K562 (cell line): ENCODE measurements around the gene SIK3. TPM values are rescaled to one million over a fixed set of nuclear protein-coding genes. Genes with fewer than 3 reads are reported as not detected.

Source experiments
- ATAC-seq: fragments of 200-7000 bp; cut with Tn5 transposase; 3 replicates; pipeline ENCODE4 v1.9.1; 2020; ENCODE audit warnings: moderate library complexity
- BruUV-seq: library from RNA; stranded (reverse); fragments of 400-500 nt; replicated peaks from 2 replicates; lab custom pipeline; 2021; lab: Mats Ljungman, UMichigan
- CTCF ChIA-PET: fragments of 300-600 bp; formaldehyde crosslinking; extraction: SDS; loops from one replicate; lab custom pipeline; 2021; ENCODE audit warnings: low intra/inter-chr PET ratio; lab: Yijun Ruan, JAX
- POLR2A ChIA-PET: fragments of 300-600, 350-650 bp; sonication (Branson Sonifier 250); formaldehyde crosslinking; extraction: SDS; loops from one replicate; lab custom pipeline; 2021; ENCODE audit warnings: antibody characterized with exemption, inconsistent platforms; lab: Yijun Ruan, JAX
- DNase-seq, 4 experiments: peaks; one replicate each; pipeline versions ENCODE4 v3.0.0 to v3.0.0-alpha.2; 2011 to 2018; ENCODE audit warnings: low spot score in 3 of 4, mixed read lengths in 3 of 4; ENCODE audit errors: extremely low read depth in 1 of 4
- FAIRE-seq: peaks from 2 replicates; lab custom pipeline; 2011; peaks lifted over from hg19 to GRCh38; lab: Jason Lieb, UNC
- H2AFZ ChIP-seq: 2 replicates; pipeline ENCODE4 v1.6.0; 2011; ENCODE audit warnings: low read depth, low read length, control low read depth, inconsistent platforms
- H3K27ac ChIP-seq: fragments of 200-600 bp; 3 replicates; pipeline ENCODE4 v1.8.0; 2011; ENCODE audit warnings: low read depth, mild to moderate bottlenecking, control low read depth, inconsistent platforms, low read length, moderate library complexity, mixed read lengths; ENCODE audit errors: extremely low read depth
- H3K27me3 ChIP-seq, 2 experiments: fragments of 300-600 bp in 1 of 2; 2 replicates in 1 of 2; 3 replicates in 1 of 2; pipeline versions ENCODE4 v1.6.0 to v1.8.0; 2011; ENCODE audit warnings: inconsistent platforms in 2 of 2, low read length in 2 of 2, mild to moderate bottlenecking in 1 of 2, mixed read lengths in 1 of 2, moderate library complexity in 1 of 2; ENCODE audit not compliant: control insufficient read depth in 2 of 2, insufficient read depth in 2 of 2
- H3K36me3 ChIP-seq: fragments of 300-600 bp; 3 replicates; pipeline ENCODE4 v1.8.0; 2011; ENCODE audit warnings: mild to moderate bottlenecking, low read length, inconsistent platforms; ENCODE audit not compliant: control insufficient read depth, insufficient read depth
- H3K4me1 ChIP-seq, 2 experiments: fragments of 200-600 bp in 1 of 2; replicated peaks in 1 of 2; 2 replicates in 1 of 2; 3 replicates in 1 of 2; pipeline versions ENCODE4 v1.5.1 to v1.8.0; 2011; ENCODE audit warnings: inconsistent platforms in 2 of 2, low read length in 2 of 2, mild to moderate bottlenecking in 1 of 2, mixed read lengths in 1 of 2, moderate library complexity in 1 of 2; ENCODE audit not compliant: control insufficient read depth in 2 of 2, insufficient read depth in 2 of 2
- H3K4me2 ChIP-seq: 2 replicates; pipeline ENCODE4 v1.6.1; 2011; ENCODE audit warnings: low read length, control low read depth, inconsistent platforms, mixed read lengths; ENCODE audit not compliant: insufficient read depth
- H3K4me3 ChIP-seq: fragments of 200-600 bp; sonication (generic), shearing (Covaris generic); 2 replicates; pipeline ENCODE4 v1.5.1; 2016; ENCODE audit warnings: control low read depth, inconsistent platforms
- H3K79me2 ChIP-seq: fragments of 200-600 bp; 3 replicates; pipeline ENCODE4 v1.8.0; 2011; ENCODE audit warnings: low read length, inconsistent platforms; ENCODE audit not compliant: control insufficient read depth, insufficient read depth
- H3K9ac ChIP-seq, 2 experiments: 2 replicates each; pipeline versions ENCODE4 v1.6.0 to v1.6.1; 2011; ENCODE audit warnings: low read depth in 2 of 2, low read length in 2 of 2, control low read depth in 1 of 2, inconsistent platforms in 1 of 2, mild to moderate bottlenecking in 1 of 2, mixed read lengths in 1 of 2; ENCODE audit not compliant: insufficient read depth in 1 of 2
- H3K9me1 ChIP-seq: one replicate; pipeline ENCODE4 v1.6.0; 2011; ENCODE audit warnings: inconsistent platforms, mild to moderate bottlenecking, low read length, moderate library complexity; ENCODE audit not compliant: control insufficient read depth, insufficient read depth
- H3K9me3 ChIP-seq: replicated peaks from 2 replicates; pipeline ENCODE4 v1.5.1; 2011; ENCODE audit warnings: low read depth, low read length, inconsistent platforms; ENCODE audit not compliant: control insufficient read depth, insufficient read depth
- H4K20me1 ChIP-seq: replicated peaks from 2 replicates; pipeline ENCODE4 v1.6.1; 2011; ENCODE audit warnings: low read length, inconsistent platforms, mixed read lengths; ENCODE audit not compliant: control insufficient read depth, insufficient read depth
- ARID1B ChIP-seq: fragments of 450-650 bp; IDR thresholded peaks from 2 replicates; pipeline ENCODE4 v1.6.1; 2016; ENCODE audit warnings: antibody characterized with exemption, mild to moderate bottlenecking, inconsistent platforms
- BCL6 ChIP-seq: fragments of 250-450 bp; sonication (Bioruptor Pico); IDR thresholded peaks from 2 replicates; pipeline ENCODE4 v1.4.0; 2020
- CREBBP ChIP-seq: IDR thresholded peaks from one replicate; pipeline ENCODE4 v1.6.1; 2012; ENCODE audit warnings: low read depth, mild to moderate bottlenecking, control low read depth, inconsistent platforms, low read length
- DACH1 ChIP-seq: fragments of 450-650 bp; IDR thresholded peaks from 2 replicates; pipeline ENCODE4 v1.6.1; 2018; ENCODE audit not compliant: partially characterized antibody
- FUS ChIP-seq: fragments of 200-400 bp; formaldehyde crosslinking; optimal IDR thresholded peaks from 2 replicates; pipeline ENCODE3; 2017; ENCODE audit warnings: low read depth, low read length
- ILK ChIP-seq: fragments of 450-650 bp; IDR thresholded peaks from 2 replicates; pipeline ENCODE4 v1.6.1; 2016; ENCODE audit warnings: missing genetic modification characterization, low read depth, mild to moderate bottlenecking, missing compliant biosample characterization, moderate library complexity, borderline replicate concordance
- KLF10 ChIP-seq: fragments of 250-450 bp; sonication (Bioruptor Pico); IDR thresholded peaks from 2 replicates; pipeline ENCODE4 v1.6.1; 2021; ENCODE audit warnings: matching md5 sums
- NCOA4 ChIP-seq: fragments of 450-650 bp; IDR thresholded peaks from 2 replicates; pipeline ENCODE4 v1.6.1; 2018; ENCODE audit warnings: mild to moderate bottlenecking; ENCODE audit not compliant: partially characterized antibody
- NR1H2 ChIP-seq: sonication (generic); formaldehyde crosslinking; IDR thresholded peaks from 2 replicates; pipeline ENCODE4 v1.4.0; 2020; ENCODE audit warnings: mild to moderate bottlenecking, missing genetic modification reagents
- OTX1 ChIP-seq: fragments of 450-650 bp; formaldehyde crosslinking; IDR thresholded peaks from 2 replicates; pipeline ENCODE4 v1.4.0; 2022; ENCODE audit warnings: mild to moderate bottlenecking
- RBM39 ChIP-seq: fragments of 200-400 bp; formaldehyde crosslinking; optimal IDR thresholded peaks from 2 replicates; pipeline ENCODE3; 2018; ENCODE audit warnings: low read depth, low read length
- RHOXF2B ChIP-seq: fragments of 250-450 bp; sonication (Bioruptor Pico); conservative IDR thresholded peaks from 2 replicates; pipeline ENCODE4 v1.5.1; 2021
- STAT5A ChIP-seq: IDR thresholded peaks from 2 replicates; pipeline ENCODE4 v1.6.1; 2012; ENCODE audit warnings: low read length, inconsistent platforms, borderline replicate concordance
- TEAD4 ChIP-seq, 2 experiments: sonication (generic) in 1 of 2; formaldehyde crosslinking in 1 of 2; IDR thresholded peaks; 2 replicates each; pipeline versions ENCODE4 v1.6.1 to v1.8.0; 2012 to 2022; ENCODE audit warnings: borderline replicate concordance in 1 of 2, inconsistent platforms in 1 of 2, low read length in 1 of 2, mild to moderate bottlenecking in 1 of 2, missing genetic modification reagents in 1 of 2
- TRIM28 ChIP-seq: fragments of 450-650 bp; IDR thresholded peaks from 2 replicates; pipeline ENCODE4 v1.6.1; 2017
- ZFP1 ChIP-seq: fragments of 450-650 bp; formaldehyde crosslinking; IDR thresholded peaks from 2 replicates; pipeline ENCODE4 v1.4.0; 2020; ENCODE audit warnings: mild to moderate bottlenecking, mixed read lengths
- ZNF384 ChIP-seq: IDR thresholded peaks from 2 replicates; pipeline ENCODE4 v1.6.1; 2012; ENCODE audit warnings: low read depth, low read length, improper control_type of control experiment
- WGBS: fragments of 100-300 bp; shearing (Covaris generic); methylation state at CpG from one replicate; pipeline ENCODE4 v1.1.6; 2016; ENCODE audit warnings: low coverage, mixed read lengths; ENCODE audit not compliant: insufficient coverage; ENCODE audit errors: missing lambda C conversion rate; 5-methylcytosine and 5-hydroxymethylcytosine counted together
- in situ Hi-C: fragments of 300-500 bp; cut with MboI; formaldehyde crosslinking; loops from 4 replicates; pipeline ENCODE4 v1.15.0; 2018; ENCODE audit warnings: inconsistent platforms, mixed read lengths
- intact Hi-C: fragments of 100-400 bp; cut with micrococcal nuclease; formaldehyde crosslinking; loops from 2 replicates; pipeline ENCODE4 v1.14.2; 2022
- polyA plus RNA-seq, 8 experiments: library from polyadenylated mRNA; depleted of rRNA in 4 of 8; stranded (reverse) in 5 of 8; unstranded in 3 of 8; fragments of >200 nt; fragmentation: Nextera tagmentation in 2 of 8; fragmentation: Illumina TruSeq in 1 of 8; extraction: Ambion mirVana in 2 of 8; extraction: Trizol in 1 of 8; gene quantifications; 2 replicates each; pipeline versions ENCODE4 v1.2.1 to v1.2.3, GENCODE V29; 2011 to 2014; ENCODE audit warnings: inconsistent platforms in 1 of 8, missing spikeins in 1 of 8
- total RNA-seq, 7 experiments: library from RNA; depleted of rRNA in 6 of 7; stranded (reverse); fragments of >200 nt in 6 of 7; fragmentation: Illumina TruSeq in 2 of 7; extraction: Trizol in 2 of 7; gene quantifications; 2 replicates each; pipeline versions ENCODE4 v1.2.1 to v1.2.3, GENCODE V29; 2011 to 2021; ENCODE audit warnings: low replicate concordance in 1 of 7
- TF ChIP-seq, protein P1 (sequence below), 2 experiments: fragments of 450-650 bp; IDR thresholded peaks; 2 replicates each; pipeline ENCODE4 v1.6.1; 2016
- TF ChIP-seq, protein P2 (sequence below): fragments of 450-650 bp; IDR thresholded peaks from 2 replicates; pipeline ENCODE4 v1.7.1; 2018; ENCODE audit warnings: mild to moderate bottlenecking, low read depth; ENCODE audit not compliant: partially characterized antibody
- TF ChIP-seq, protein P3 (sequence below): fragments of 250-450 bp; sonication (Bioruptor Pico); IDR thresholded peaks from 2 replicates; pipeline ENCODE4 v1.8.0; 2021; ENCODE audit warnings: moderate library complexity, mild to moderate bottlenecking, inconsistent platforms

SIK3 gene
- total and polyA plus RNA-seq, 9 of the 15 experiments (the other 6 are each of a cell fraction or from before 2014, with no cell fraction given), result 1.6 to 21.6 (median 8.0) TPM

DNA sequence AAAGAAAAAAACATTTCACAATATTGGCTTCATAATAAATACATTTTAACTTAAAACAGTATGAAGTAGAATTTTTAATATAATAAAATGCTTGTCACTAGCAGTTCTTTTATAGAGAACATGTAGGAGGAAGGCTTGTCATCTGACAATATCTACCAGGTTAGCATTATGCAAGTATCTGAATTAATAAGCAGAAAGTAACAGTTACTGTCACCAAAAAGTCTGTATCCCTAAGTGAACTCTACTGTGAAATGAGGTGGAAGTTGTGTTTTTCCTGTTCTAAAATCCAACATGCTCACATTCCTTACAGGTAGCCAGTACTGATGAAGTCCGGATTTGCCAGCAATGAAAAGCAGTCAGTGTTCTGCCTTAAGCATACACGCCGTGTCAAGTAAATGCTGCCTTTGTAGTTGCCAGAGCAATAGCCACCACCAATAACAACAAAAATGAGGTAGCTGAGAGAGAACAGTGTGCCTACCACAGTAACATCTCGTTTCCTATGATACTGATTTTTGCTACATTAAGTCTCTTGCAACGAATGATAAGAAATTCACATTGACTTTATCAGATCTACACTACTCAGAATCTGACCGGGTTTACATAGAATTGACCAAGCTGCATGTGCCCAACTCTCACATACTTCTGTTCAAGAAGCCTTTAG, 95.5 kb downstream of the SIK3 start:
- no peak overlapping the region for H3K27ac ChIP-seq
- FAIRE-seq (peak; percentile 46), DNase-seq (peak in 1 of 4 experiments; percentile 8), ATAC-seq (peak; percentile 56; the same call in 2 of the 3 replicates)
- H3K4me3 ChIP-seq, result no peak overlapping the region
- peaks cover 0 to 10% of the 10 kb centered on the region in 2 experiments; a peak in 2 of 5 replicates for H3K4me1 ChIP-seq
- H3K9ac ChIP-seq, result no peak overlapping the region
- no peak overlapping the region for H3K4me2 ChIP-seq
- H3K36me3 ChIP-seq, result no peaks in the 10 kb centered on the region; the same call in 2 of the 3 replicates
- 24% methylated on average over 6 of the region's 6 CpGs for WGBS
- ChIA-PET POLR2A (interaction anchor here (0.6 to 1.1 kb wide), 3 partner anchors 8 to 208 kb away, joined by 3 to 4 read pairs (median 3); no protein-coding TSS in a partner anchor), CTCF (no interaction called here)
- no TSS peak for BruUV-seq
- H3K9me1 ChIP-seq, result no peaks in the 10 kb centered on the region
- no peak overlapping the region for H2AFZ ChIP-seq
- intact Hi-C loops (no loop called here), in situ Hi-C loops (no loop called here)
- no peaks in the 10 kb centered on the region for H3K9me3 ChIP-seq
- H3K79me2 ChIP-seq, result peaks cover 12% of the 10 kb centered on the region; the same call in 2 of the 3 replicates
- H3K27me3 ChIP-seq, result no peaks in the 10 kb centered on the region
- peaks cover 9% of the 10 kb centered on the region; the same call in 1 of the 2 replicates for H4K20me1 ChIP-seq
- TF ChIP-seq ILK (tag) (no peak), ZFP1 (CRISPR knock-in tag) (no peak), DACH1 (no peak), RHOXF2B (CRISPR knock-in tag) (no peak), KLF10 (CRISPR knock-in tag) (no peak), NR1H2 (no peak), NCOA4 (no peak), ZNF384 (no peak), STAT5A (peak; percentile 52; the same call in 1 of the 2 replicates), RBM39 (no peak), TEAD4 (IDR thresholded peaks at IDR 0.05; ENCODE audit: low read length) (peak; percentile 38; the same call in 1 of the 2 replicates), TEAD4 (CRISPR knock-in tag; IDR thresholded peaks at IDR 0.05; ENCODE audit: borderline replicate concordance) (no peak), BCL6 (CRISPR knock-in tag) (no peak), CREBBP (no peak), FUS (no peak), OTX1 (CRISPR knock-in tag) (no peak), ARID1B (0 out of 2 replicates have a peak, but pooled peaks have one; percentile 16), TRIM28 (no peak)
- TF ChIP-seq, protein P1, sequence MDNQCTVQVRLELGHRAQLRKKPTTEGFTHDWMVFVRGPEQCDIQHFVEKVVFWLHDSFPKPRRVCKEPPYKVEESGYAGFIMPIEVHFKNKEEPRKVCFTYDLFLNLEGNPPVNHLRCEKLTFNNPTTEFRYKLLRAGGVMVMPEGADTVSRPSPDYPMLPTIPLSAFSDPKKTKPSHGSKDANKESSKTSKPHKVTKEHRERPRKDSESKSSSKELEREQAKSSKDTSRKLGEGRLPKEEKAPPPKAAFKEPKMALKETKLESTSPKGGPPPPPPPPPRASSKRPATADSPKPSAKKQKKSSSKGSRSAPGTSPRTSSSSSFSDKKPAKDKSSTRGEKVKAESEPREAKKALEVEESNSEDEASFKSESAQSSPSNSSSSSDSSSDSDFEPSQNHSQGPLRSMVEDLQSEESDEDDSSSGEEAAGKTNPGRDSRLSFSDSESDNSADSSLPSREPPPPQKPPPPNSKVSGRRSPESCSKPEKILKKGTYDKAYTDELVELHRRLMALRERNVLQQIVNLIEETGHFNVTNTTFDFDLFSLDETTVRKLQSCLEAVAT (IDR thresholded peaks at IDR 0.05), result no peak
- TF ChIP-seq, protein P2, sequence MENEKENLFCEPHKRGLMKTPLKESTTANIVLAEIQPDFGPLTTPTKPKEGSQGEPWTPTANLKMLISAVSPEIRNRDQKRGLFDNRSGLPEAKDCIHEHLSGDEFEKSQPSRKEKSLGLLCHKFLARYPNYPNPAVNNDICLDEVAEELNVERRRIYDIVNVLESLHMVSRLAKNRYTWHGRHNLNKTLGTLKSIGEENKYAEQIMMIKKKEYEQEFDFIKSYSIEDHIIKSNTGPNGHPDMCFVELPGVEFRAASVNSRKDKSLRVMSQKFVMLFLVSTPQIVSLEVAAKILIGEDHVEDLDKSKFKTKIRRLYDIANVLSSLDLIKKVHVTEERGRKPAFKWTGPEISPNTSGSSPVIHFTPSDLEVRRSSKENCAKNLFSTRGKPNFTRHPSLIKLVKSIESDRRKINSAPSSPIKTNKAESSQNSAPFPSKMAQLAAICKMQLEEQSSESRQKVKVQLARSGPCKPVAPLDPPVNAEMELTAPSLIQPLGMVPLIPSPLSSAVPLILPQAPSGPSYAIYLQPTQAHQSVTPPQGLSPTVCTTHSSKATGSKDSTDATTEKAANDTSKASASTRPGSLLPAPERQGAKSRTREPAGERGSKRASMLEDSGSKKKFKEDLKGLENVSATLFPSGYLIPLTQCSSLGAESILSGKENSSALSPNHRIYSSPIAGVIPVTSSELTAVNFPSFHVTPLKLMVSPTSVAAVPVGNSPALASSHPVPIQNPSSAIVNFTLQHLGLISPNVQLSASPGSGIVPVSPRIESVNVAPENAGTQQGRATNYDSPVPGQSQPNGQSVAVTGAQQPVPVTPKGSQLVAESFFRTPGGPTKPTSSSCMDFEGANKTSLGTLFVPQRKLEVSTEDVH, result no peak
- TF ChIP-seq, protein P3, sequence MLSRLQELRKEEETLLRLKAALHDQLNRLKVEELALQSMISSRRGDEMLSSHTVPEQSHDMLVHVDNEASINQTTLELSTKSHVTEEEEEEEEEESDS (CRISPR knock-in tag), result no peak
